ENCODE results near the gene FRMD5.
"Not testable (repeated sequence)": the region's sequence is repeated elsewhere in the genome, so short reads cannot be mapped to it uniquely, and the experiment has no call there.

Gene FRMD5

GRCh38 chr15:43852607-43853006 is 342.5 kb downstream of the FRMD5 start:
- Histone ChIP-seq H3K36me3 (ENCODE audit: control insufficient read depth, low read length) (peaks cover 94% of the 10 kb centered on the region), H3K27ac (ENCODE audit: low read depth, low read length) (no peak overlapping the region), H3F3A (ENCODE audit: control insufficient read depth, insufficient read depth) (peaks cover 21% of the 10 kb centered on the region), H3K4me3 (ENCODE audit: low read length) (no peak overlapping the region), H3K27me3 (ENCODE audit: control insufficient read depth, low read length) (no peaks in the 10 kb centered on the region), H3K4me2 (ENCODE audit: low read length) (no peak overlapping the region), H3K9me2 (replicated peaks; ENCODE audit: control insufficient read depth, low read length) (no peaks in the 10 kb centered on the region), H3K4me1 (ENCODE audit: control insufficient read depth, low read length) (no peaks in the 10 kb centered on the region), H4K20me1 (ENCODE audit: control insufficient read depth, insufficient read depth, low read depth, low read length) (peaks cover 11% of the 10 kb centered on the region; the same call in 1 of the 2 replicates), H3K9me3 (ENCODE audit: control insufficient read depth, insufficient read depth, low read length) (no peaks in the 10 kb centered on the region), H3K79me2 (ENCODE audit: control insufficient read depth, low read length) (peaks cover 88% of the 10 kb centered on the region)
- no peak for TF ChIP-seq CTCF (IDR thresholded peaks at IDR 0.05; ENCODE audit: low read depth, low read length, poor library complexity, severe bottlenecking)
- TF ChIP-seq EZH2phosphoT487 (IDR thresholded peaks at IDR 0.05; ENCODE audit: borderline replicate concordance, low read length): no peak

- Histone ChIP-seq H3K9me2 (replicated peaks; ENCODE audit: control insufficient read depth, low read length) (no peaks in the 10 kb centered on the region), H3K36me3 (ENCODE audit: control insufficient read depth, low read length) (peaks cover 94% of the 10 kb centered on the region)
Measured at GRCh38 chr15:43851251-43851650, 343.8 kb downstream of the FRMD5 start.

GRCh38 chr15:43845421-43845820 is 349.6 kb downstream of the FRMD5 start:
- no peaks in the 10 kb centered on the region for H3K9me3 ChIP-seq (ENCODE audit: control insufficient read depth, insufficient read depth, low read length)
- no peaks in the 10 kb centered on the region for H3K27me3 ChIP-seq (ENCODE audit: control insufficient read depth, low read length)
- peaks cover 23% of the 10 kb centered on the region for H3F3A ChIP-seq (ENCODE audit: control insufficient read depth, insufficient read depth)
- TF ChIP-seq EZH2phosphoT487 (IDR thresholded peaks at IDR 0.05; ENCODE audit: borderline replicate concordance, low read length): no peak
- H3K4me2 ChIP-seq (ENCODE audit: low read length): no peak overlapping the region
- peaks cover 10% of the 10 kb centered on the region; the same call in 1 of the 2 replicates for H4K20me1 ChIP-seq (ENCODE audit: control insufficient read depth, insufficient read depth, low read depth, low read length)
- peaks cover 9% of the 10 kb centered on the region for H3K4me1 ChIP-seq (ENCODE audit: control insufficient read depth, low read length)
- H3K9me2 ChIP-seq (replicated peaks; ENCODE audit: control insufficient read depth, low read length): no peaks in the 10 kb centered on the region
- peak overlapping the region; percentile 4; the same call in 1 of the 2 replicates for H3K27ac ChIP-seq (ENCODE audit: low read depth, low read length)
- H3K79me2 ChIP-seq (ENCODE audit: control insufficient read depth, low read length): peaks cover 83% of the 10 kb centered on the region
- no peak overlapping the region for H3K4me3 ChIP-seq (ENCODE audit: low read length)
- H3K36me3 ChIP-seq (ENCODE audit: control insufficient read depth, low read length): peaks cover 90% of the 10 kb centered on the region

More at GRCh38 chr15:43851251-43851650, 343.8 kb downstream of the FRMD5 start:
- Histone ChIP-seq H3K9me3 (ENCODE audit: control insufficient read depth, insufficient read depth, low read length) (no peaks in the 10 kb centered on the region), H3K27me3 (ENCODE audit: control insufficient read depth, low read length) (no peaks in the 10 kb centered on the region), H3K4me2 (ENCODE audit: low read length) (no peak overlapping the region), H3K4me1 (ENCODE audit: control insufficient read depth, low read length) (no peaks in the 10 kb centered on the region), H3F3A (ENCODE audit: control insufficient read depth, insufficient read depth) (peaks cover 18% of the 10 kb centered on the region), H3K79me2 (ENCODE audit: control insufficient read depth, low read length) (peaks cover 84% of the 10 kb centered on the region), H4K20me1 (ENCODE audit: control insufficient read depth, insufficient read depth, low read depth, low read length) (peaks cover 12% of the 10 kb centered on the region; the same call in 1 of the 2 replicates), H3K27ac (ENCODE audit: low read depth, low read length) (no peak overlapping the region), H3K4me3 (ENCODE audit: low read length) (no peak overlapping the region)
- TF ChIP-seq CTCF (IDR thresholded peaks at IDR 0.05; ENCODE audit: low read depth, low read length, poor library complexity, severe bottlenecking) (no peak), EZH2phosphoT487 (IDR thresholded peaks at IDR 0.05; ENCODE audit: borderline replicate concordance, low read length) (no peak)

- peaks cover 97% of the 10 kb centered on the region for H3K36me3 ChIP-seq (ENCODE audit: control insufficient read depth, low read length)
- H3K27ac ChIP-seq (ENCODE audit: low read depth, low read length): 0 out of 2 replicates have a peak overlapping the region, but pooled peaks have one; percentile 83
- H3K4me2 ChIP-seq (ENCODE audit: low read length): peak overlapping the region; percentile 92
- peak overlapping the region; percentile 85 for H3K4me3 ChIP-seq (ENCODE audit: low read length)
- H3K9me2 ChIP-seq (replicated peaks; ENCODE audit: control insufficient read depth, low read length); H3K9me3 ChIP-seq (ENCODE audit: control insufficient read depth, insufficient read depth, low read length); H3K27me3 ChIP-seq (ENCODE audit: control insufficient read depth, low read length): not testable (repeated sequence)
- H3K4me1 ChIP-seq (ENCODE audit: control insufficient read depth, low read length): peaks cover 43% of the 10 kb centered on the region
- H3K79me2 ChIP-seq (ENCODE audit: control insufficient read depth, low read length): peaks cover 99% of the 10 kb centered on the region
- peaks cover 26% of the 10 kb centered on the region for H3F3A ChIP-seq (ENCODE audit: control insufficient read depth, insufficient read depth)
- peaks cover 31% of the 10 kb centered on the region for H4K20me1 ChIP-seq (ENCODE audit: control insufficient read depth, insufficient read depth, low read depth, low read length)
Measured at GRCh38 chr15:43832485-43832884, 362.6 kb downstream of the FRMD5 start.

- Histone ChIP-seq H3K4me1 (ENCODE audit: control insufficient read depth, low read length) (peaks cover 44% of the 10 kb centered on the region), H3K4me3 (ENCODE audit: low read length) (peak overlapping the region; percentile 85), H3K36me3 (ENCODE audit: control insufficient read depth, low read length) (peaks cover 95% of the 10 kb centered on the region), H3K79me2 (ENCODE audit: control insufficient read depth, low read length) (peaks cover 99% of the 10 kb centered on the region), H4K20me1 (ENCODE audit: control insufficient read depth, insufficient read depth, low read depth, low read length) (peaks cover 24% of the 10 kb centered on the region), H3F3A (ENCODE audit: control insufficient read depth, insufficient read depth) (peaks cover 23% of the 10 kb centered on the region), H3K27ac (ENCODE audit: low read depth, low read length) (peak overlapping the region; percentile 83), H3K4me2 (ENCODE audit: low read length) (peak overlapping the region; percentile 92)
- not testable (repeated sequence) for H3K9me3 ChIP-seq (ENCODE audit: control insufficient read depth, insufficient read depth, low read length); H3K27me3 ChIP-seq (ENCODE audit: control insufficient read depth, low read length); H3K9me2 ChIP-seq (replicated peaks; ENCODE audit: control insufficient read depth, low read length)
Measured at GRCh38 chr15:43831519-43832052, 363.5 kb downstream of the FRMD5 start.

GRCh38 chr15:43830691-43831275 is 364.3 kb downstream of the FRMD5 start:
- Histone ChIP-seq H3F3A (ENCODE audit: control insufficient read depth, insufficient read depth) (peaks cover 18% of the 10 kb centered on the region), H3K4me1 (ENCODE audit: control insufficient read depth, low read length) (peaks cover 45% of the 10 kb centered on the region), H3K27ac (ENCODE audit: low read depth, low read length) (peak overlapping the region; percentile 83), H3K4me3 (ENCODE audit: low read length) (peak overlapping the region; percentile 85), H3K4me2 (ENCODE audit: low read length) (peak overlapping the region; percentile 92), H4K20me1 (ENCODE audit: control insufficient read depth, insufficient read depth, low read depth, low read length) (peaks cover 17% of the 10 kb centered on the region), H3K79me2 (ENCODE audit: control insufficient read depth, low read length) (peaks cover 99% of the 10 kb centered on the region), H3K36me3 (ENCODE audit: control insufficient read depth, low read length) (peaks cover 87% of the 10 kb centered on the region)
- H3K27me3 ChIP-seq (ENCODE audit: control insufficient read depth, low read length); H3K9me2 ChIP-seq (replicated peaks; ENCODE audit: control insufficient read depth, low read length); H3K9me3 ChIP-seq (ENCODE audit: control insufficient read depth, insufficient read depth, low read length): not testable (repeated sequence)
